IMR-90 (cell line): ENCODE measurements around the gene TMEM143. TPM values are rescaled to one million over a fixed set of nuclear protein-coding genes. Genes with fewer than 3 reads are reported as not detected.

Source experiments
- ATAC-seq: fragments of 200-7000 bp; cut with Tn5 transposase; 2 replicates; pipeline ENCODE4 v1.9.1; 2020; ENCODE audit warnings: low read depth, mild to moderate bottlenecking, moderate library complexity
- BruUV-seq: library from RNA; stranded (reverse); fragments of 400-500 nt; replicated peaks from 2 replicates; lab custom pipeline; 2021; lab: Mats Ljungman, UMichigan
- CTCF ChIA-PET: fragments of 300-600 bp; formaldehyde crosslinking; extraction: SDS; loops from one replicate; lab custom pipeline; 2021; ENCODE audit warnings: antibody characterized with exemption; lab: Yijun Ruan, JAX
- POLR2A ChIA-PET: fragments of 300-600 bp; sonication (Branson Sonifier 250); formaldehyde crosslinking; loops from one replicate; lab custom pipeline; 2022; ENCODE audit warnings: antibody characterized with exemption; ENCODE audit not compliant: unreplicated experiment; lab: Charles Lee
- DNase-seq: peaks from one replicate; pipeline ENCODE4 v3.0.0; 2013
- H2AFZ ChIP-seq: replicated peaks from 2 replicates; pipeline ENCODE3; 2013; ENCODE audit warnings: low read length, mild to moderate bottlenecking; ENCODE audit not compliant: poor library complexity
- H2AK5ac ChIP-seq: 2 replicates; pipeline ENCODE4 v1.6.1; 2013; ENCODE audit warnings: low read depth, low read length, inconsistent platforms
- H2AK9ac ChIP-seq: replicated peaks from 2 replicates; pipeline ENCODE3; 2013; ENCODE audit warnings: mild to moderate bottlenecking, low read depth, low read length, moderate library complexity; ENCODE audit not compliant: poor library complexity
- H2BK120ac ChIP-seq: 2 replicates; pipeline ENCODE4 v1.6.1; 2013; ENCODE audit warnings: low read depth, low read length, inconsistent platforms
- H2BK15ac ChIP-seq: 3 replicates; pipeline ENCODE4 v1.6.1; 2013; ENCODE audit warnings: low read depth, low read length, inconsistent platforms
- H2BK20ac ChIP-seq: 2 replicates; pipeline ENCODE4 v1.6.1; 2013; ENCODE audit warnings: low read depth, mild to moderate bottlenecking, inconsistent platforms, low read length, moderate library complexity
- H2BK5ac ChIP-seq: 2 replicates; pipeline ENCODE4 v1.6.1; 2013; ENCODE audit warnings: mild to moderate bottlenecking, low read depth, low read length, inconsistent platforms; ENCODE audit not compliant: poor library complexity, severe bottlenecking
- H3K14ac ChIP-seq: replicated peaks from 2 replicates; pipeline ENCODE4 v1.6.1; 2013; ENCODE audit warnings: low read depth, low read length, inconsistent platforms
- H3K18ac ChIP-seq: 2 replicates; pipeline ENCODE4 v1.6.1; 2013; ENCODE audit warnings: low read depth, low read length, control low read depth
- H3K23ac ChIP-seq: 2 replicates; pipeline ENCODE4 v1.6.1; 2013; ENCODE audit warnings: low read depth, low read length, inconsistent platforms
- H3K27ac ChIP-seq: 2 replicates; pipeline ENCODE4 v1.5.1; 2013; ENCODE audit warnings: mild to moderate bottlenecking, control low read depth, low read length; ENCODE audit not compliant: insufficient read depth
- H3K27me3 ChIP-seq: 2 replicates; pipeline ENCODE4 v1.6.1; 2013; ENCODE audit warnings: low read length; ENCODE audit not compliant: control insufficient read depth, insufficient read depth
- H3K36me3 ChIP-seq: 2 replicates; pipeline ENCODE4 v1.6.1; 2013; ENCODE audit warnings: low read length, mixed read lengths; ENCODE audit not compliant: control insufficient read depth, insufficient read depth
- H3K4ac ChIP-seq: 2 replicates; pipeline ENCODE4 v1.6.1; 2013; ENCODE audit warnings: low read depth, low read length, inconsistent platforms
- H3K4me1 ChIP-seq: 2 replicates; pipeline ENCODE4 v1.6.1; 2013; ENCODE audit warnings: low read length, mixed read lengths; ENCODE audit not compliant: control insufficient read depth, insufficient read depth
- H3K4me2 ChIP-seq: 2 replicates; pipeline ENCODE4 v1.6.1; 2013; ENCODE audit warnings: low read depth, mild to moderate bottlenecking, control low read depth, low read length, moderate library complexity
- H3K4me3 ChIP-seq: 2 replicates; pipeline ENCODE4 v1.5.1; 2013; ENCODE audit warnings: low read depth, mild to moderate bottlenecking, control low read depth, low read length, moderate library complexity; ENCODE audit not compliant: insufficient read depth
- H3K56ac ChIP-seq: 2 replicates; pipeline ENCODE4 v1.6.1; 2013; ENCODE audit warnings: low read length, inconsistent platforms; ENCODE audit not compliant: insufficient read depth; ENCODE audit errors: extremely low read depth
- H3K79me1 ChIP-seq, 2 experiments: 2 replicates each; pipeline ENCODE4 v1.6.1; 2013; ENCODE audit warnings: low read length in 2 of 2, inconsistent platforms in 1 of 2, low read depth in 1 of 2
- H3K9ac ChIP-seq: 2 replicates; pipeline ENCODE4 v1.6.1; 2013; ENCODE audit warnings: low read depth, low read length, control low read depth
- H3K9me1 ChIP-seq: 2 replicates; pipeline ENCODE4 v1.6.1; 2013; ENCODE audit warnings: low read length, inconsistent platforms; ENCODE audit not compliant: insufficient read depth
- H3K9me3 ChIP-seq: 2 replicates; pipeline ENCODE4 v1.6.1; 2013; ENCODE audit warnings: low read length; ENCODE audit not compliant: control insufficient read depth, insufficient read depth
- H4K20me1 ChIP-seq: 2 replicates; pipeline ENCODE4 v1.6.1; 2013; ENCODE audit warnings: low read length, inconsistent platforms; ENCODE audit not compliant: insufficient read depth
- H4K5ac ChIP-seq: 2 replicates; pipeline ENCODE4 v1.6.1; 2013; ENCODE audit warnings: mild to moderate bottlenecking, low read depth, low read length, control low read depth
- H4K8ac ChIP-seq, 2 experiments: 2 replicates each; pipeline ENCODE4 v1.6.1; 2013; ENCODE audit warnings: low read depth in 2 of 2, low read length in 2 of 2, control low read depth in 1 of 2, inconsistent platforms in 1 of 2
- H4K91ac ChIP-seq: 2 replicates; pipeline ENCODE4 v1.6.1; 2013; ENCODE audit warnings: low read depth, low read length, inconsistent platforms; ENCODE audit not compliant: insufficient read depth
- FOS ChIP-seq: fragments of 150-350 bp; IDR thresholded peaks from 2 replicates; pipeline ENCODE4 v1.6.1; 2016; ENCODE audit warnings: low read depth, low read length
- NFE2L2 ChIP-seq: fragments of 150-350 bp; IDR thresholded peaks from 2 replicates; pipeline ENCODE4 v1.6.1; 2016; ENCODE audit warnings: low read depth, mild to moderate bottlenecking, low read length
- POLR2A ChIP-seq: IDR thresholded peaks from 2 replicates; pipeline ENCODE4 v1.6.1; 2012; ENCODE audit warnings: mild to moderate bottlenecking, low read depth, low read length
- RAD21 ChIP-seq: IDR thresholded peaks from 2 replicates; pipeline ENCODE4 v1.6.1; 2012; ENCODE audit warnings: low read length, improper control_type of control experiment
- SMC3 ChIP-seq: fragments of 150-350 bp; IDR thresholded peaks from 2 replicates; pipeline ENCODE4 v1.6.1; 2016; ENCODE audit warnings: low read depth, mild to moderate bottlenecking, antibody characterized with exemption, low read length, moderate library complexity
- USF2 ChIP-seq: fragments of 150-350 bp; IDR thresholded peaks from 2 replicates; pipeline ENCODE4 v1.6.1; 2017; ENCODE audit warnings: mild to moderate bottlenecking, antibody characterized with exemption, low read length, low read depth
- WGBS, 2 experiments: methylation state at CpG; one replicate each; pipeline versions ENCODE4 v1.1.5 to v1.1.7; 2013; ENCODE audit warnings: missing lambda C conversion rate in 2 of 2; ENCODE audit not compliant: insufficient read length in 1 of 2; ENCODE audit errors: extremely low coverage in 2 of 2; 5-methylcytosine and 5-hydroxymethylcytosine counted together
- dilution Hi-C: fragments of 300-500 bp; cut with HindIII; formaldehyde crosslinking; loops from one replicate; pipeline ENCODE4 v1.14.3; 2018; ENCODE audit warnings: low sequenced_read_pairs; ENCODE audit not compliant: unreplicated experiment
- in situ Hi-C: fragments of 300-500 bp; cut with MboI; formaldehyde crosslinking; loops from 3 replicates; pipeline ENCODE4 v1.14.3; 2019; ENCODE audit warnings: low sequenced_read_pairs, inconsistent platforms, mixed read lengths
- intact Hi-C: fragments of 100-400 bp; cut with micrococcal nuclease; formaldehyde crosslinking; loops from 2 replicates; pipeline ENCODE4 v1.10.0; 2022
- polyA plus RNA-seq, 3 experiments: library from polyadenylated mRNA; depleted of rRNA; stranded (reverse); fragments of >200 nt; gene quantifications; 2 replicates each; pipeline ENCODE4 v1.2.3, GENCODE V29; 2012; ENCODE audit warnings: low replicate concordance in 1 of 3
- total RNA-seq: library from RNA; depleted of rRNA; stranded (reverse); fragments of >200 nt; gene quantifications from 2 replicates; pipeline ENCODE4 v1.2.3, GENCODE V29; 2012
- TF ChIP-seq, protein P1 (sequence below): conservative IDR thresholded peaks from 2 replicates; pipeline ENCODE4 v1.5.1; 2012; ENCODE audit warnings: mild to moderate bottlenecking, low read depth, low read length, improper control_type of control experiment

Gene TMEM143
- total and polyA plus RNA-seq, 2 of the 4 experiments (the other 2 are of a cell fraction), result 1.3 to 7.6 TPM

- TF ChIP-seq, protein P1, sequence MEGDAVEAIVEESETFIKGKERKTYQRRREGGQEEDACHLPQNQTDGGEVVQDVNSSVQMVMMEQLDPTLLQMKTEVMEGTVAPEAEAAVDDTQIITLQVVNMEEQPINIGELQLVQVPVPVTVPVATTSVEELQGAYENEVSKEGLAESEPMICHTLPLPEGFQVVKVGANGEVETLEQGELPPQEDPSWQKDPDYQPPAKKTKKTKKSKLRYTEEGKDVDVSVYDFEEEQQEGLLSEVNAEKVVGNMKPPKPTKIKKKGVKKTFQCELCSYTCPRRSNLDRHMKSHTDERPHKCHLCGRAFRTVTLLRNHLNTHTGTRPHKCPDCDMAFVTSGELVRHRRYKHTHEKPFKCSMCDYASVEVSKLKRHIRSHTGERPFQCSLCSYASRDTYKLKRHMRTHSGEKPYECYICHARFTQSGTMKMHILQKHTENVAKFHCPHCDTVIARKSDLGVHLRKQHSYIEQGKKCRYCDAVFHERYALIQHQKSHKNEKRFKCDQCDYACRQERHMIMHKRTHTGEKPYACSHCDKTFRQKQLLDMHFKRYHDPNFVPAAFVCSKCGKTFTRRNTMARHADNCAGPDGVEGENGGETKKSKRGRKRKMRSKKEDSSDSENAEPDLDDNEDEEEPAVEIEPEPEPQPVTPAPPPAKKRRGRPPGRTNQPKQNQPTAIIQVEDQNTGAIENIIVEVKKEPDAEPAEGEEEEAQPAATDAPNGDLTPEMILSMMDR, result no peak
Measured at GRCh38 chr19:48395499-48395898, 31.8 kb upstream of the TMEM143 start (continued).

DNA sequence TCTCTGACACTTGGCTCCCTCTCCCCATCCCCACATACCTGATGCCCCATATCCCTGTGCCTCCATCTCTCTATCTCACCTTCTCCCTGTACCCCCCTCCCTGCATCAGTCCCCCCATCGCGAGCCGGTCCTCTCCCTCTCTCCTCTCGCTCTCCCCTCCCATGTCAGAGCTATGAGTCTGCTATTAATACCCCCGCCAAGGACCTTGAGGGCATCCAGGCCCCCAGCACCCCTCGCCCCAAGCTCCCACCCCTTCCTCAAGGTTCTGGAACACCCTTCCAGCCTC is 31.4 kb upstream of the TMEM143 start:
- Histone ChIP-seq H3K4me3 (no peak overlapping the region), H3K9me1 (peaks cover 3% of the 10 kb centered on the region; the same call in 1 of the 2 replicates), H3K4me1 (peaks cover 4% of the 10 kb centered on the region; the same call in 1 of the 2 replicates), H3K27me3 (peaks cover 54% of the 10 kb centered on the region), H3K14ac (no peak overlapping the region), H3K4me2 (no peak overlapping the region), H2BK120ac (no peak overlapping the region), H4K20me1 (peaks cover 3% of the 10 kb centered on the region), H3K9ac (no peak overlapping the region), H3K36me3 (no peaks in the 10 kb centered on the region), H2AK5ac (0 out of 2 replicates have a peak overlapping the region, but pooled peaks have one; percentile 14), H4K5ac (no peak overlapping the region), H2BK5ac (no peak overlapping the region), H3K9me3 (no peaks in the 10 kb centered on the region), H2AFZ (no peak overlapping the region), H3K79me1 (peaks cover 0 to 11% of the 10 kb centered on the region in 2 experiments; a peak in 3 of 4 replicates), H4K91ac (no peak overlapping the region), H2BK15ac (no peak overlapping the region), H2AK9ac (no peak overlapping the region), H3K18ac (no peak overlapping the region), H3K56ac (no peak overlapping the region), H3K4ac (no peak overlapping the region), H2BK20ac (no peak overlapping the region), H3K23ac (no peak overlapping the region), H3K27ac (no peak overlapping the region), H4K8ac (no peak overlapping the region)
- no CpG with 5 or more reads among the region's 6 CpGs for WGBS, 2 experiments
- TF ChIP-seq USF2 (no peak), SMC3 (no peak), FOS (no peak), POLR2A (no peak), NFE2L2 (no peak), RAD21 (no peak)
- TF ChIP-seq, protein P1, result no peak
- dilution Hi-C loops, result no loop called here
- intact Hi-C loops, result loop anchor here (10.0 kb wide), 1 partner anchor 70 kb away; the partner anchor contains the start of gene EMP3
- in situ Hi-C loops, result no loop called here
- no peak for ATAC-seq
- POLR2A ChIA-PET, result no interaction called here
- DNase-seq, result no peak
- BruUV-seq, result no TSS peak
- CTCF ChIA-PET, result no interaction called here
